SK-N-MC (cell line): ENCODE measurements around the gene CHRNB1.

Experiments
- EZH2 ChIP-seq: fragments of 200-600 bp; sonication (generic); IDR thresholded peaks from one replicate; pipeline ENCODE4 v1.6.1; 2017; ENCODE audit warnings: antibody characterized with exemption
- FOXP2 ChIP-seq: optimal IDR thresholded peaks from 2 replicates; pipeline ENCODE3; 2011; ENCODE audit warnings: mild to moderate bottlenecking, moderate library complexity; ENCODE audit not compliant: insufficient read depth; ENCODE audit errors: extremely low read length, control extremely low read depth
- POLR2AphosphoS5 ChIP-seq: IDR thresholded peaks from 2 replicates; pipeline ENCODE4 v1.6.1; 2012; ENCODE audit warnings: mild to moderate bottlenecking, low read depth, low read length, borderline replicate concordance

GRCh38 chr17:7413346-7413985 is 31.4 kb upstream of the CHRNB1 start:
- no peak for TF ChIP-seq POLR2AphosphoS5
- no peak for TF ChIP-seq EZH2
- TF ChIP-seq FOXP2, result no peak
